ENCODE results near the gene EPX.
A peak's percentile ranks its signal among the peaks of the same experiment; 100 is the strongest.

EPX gene

DNA sequence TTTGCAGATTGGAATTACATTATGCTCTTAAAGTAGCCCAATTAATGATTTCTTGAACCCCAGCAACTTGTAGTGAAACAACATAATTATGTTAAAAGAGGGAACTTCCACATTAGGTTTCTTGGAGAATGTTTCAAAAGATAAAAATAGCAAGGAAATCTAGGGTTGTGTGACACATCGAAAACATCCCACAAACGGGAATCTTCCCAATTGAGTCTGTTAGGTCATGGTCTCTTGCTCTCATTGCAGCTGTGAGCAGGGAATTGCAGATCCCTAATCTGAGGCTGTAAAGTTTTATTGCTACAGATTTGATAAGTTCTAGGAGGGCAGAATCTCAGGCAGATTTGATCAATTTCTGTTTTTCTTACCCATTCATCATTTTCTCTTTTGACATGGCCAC is 39.1 kb downstream of the EPX start:
- no peak for DNase-seq

DNA sequence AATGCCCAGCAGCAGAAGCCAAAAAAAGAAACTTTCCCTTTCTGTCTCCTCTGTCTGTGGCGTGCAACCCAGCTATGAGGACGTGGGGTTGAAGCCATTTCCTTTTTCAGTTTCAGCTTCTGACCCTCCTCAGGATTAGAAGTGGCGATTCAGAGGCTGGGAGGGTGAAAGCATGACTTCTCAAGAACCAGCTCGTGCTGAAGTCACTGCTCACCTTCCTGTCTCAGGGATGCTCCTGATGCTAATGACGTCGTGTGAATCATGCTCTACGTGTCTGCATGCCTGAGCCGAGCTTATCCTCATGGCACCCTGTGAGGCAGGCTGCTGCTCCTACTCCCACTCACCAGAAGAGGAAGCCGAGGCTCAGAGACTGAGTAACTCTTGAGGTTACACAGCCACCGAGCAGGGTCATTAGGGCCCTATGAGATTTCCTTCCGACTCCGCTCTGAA is 40.2 kb downstream of the EPX start:
- no peak for DNase-seq

DNA sequence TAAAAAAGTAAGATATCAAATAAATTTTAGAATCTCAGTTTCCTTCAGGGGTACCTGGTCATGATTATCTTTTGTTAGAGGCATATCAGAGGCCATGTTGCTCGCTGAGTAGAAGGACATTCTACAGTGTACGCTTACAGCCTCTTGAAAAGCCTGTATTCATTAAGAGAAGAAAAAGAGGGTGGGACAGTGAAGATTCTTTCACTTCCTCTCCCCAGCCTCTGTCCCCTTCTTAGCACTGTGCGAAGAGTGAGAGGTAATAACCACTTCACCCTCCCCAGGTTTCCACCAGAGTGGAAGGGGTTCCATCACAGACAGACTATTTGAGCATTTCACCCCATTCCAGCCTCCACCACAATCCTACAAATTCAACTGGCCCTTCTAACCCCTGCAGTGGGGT is 41.0 kb downstream of the EPX start:
- DNase-seq, result no peak

DNA sequence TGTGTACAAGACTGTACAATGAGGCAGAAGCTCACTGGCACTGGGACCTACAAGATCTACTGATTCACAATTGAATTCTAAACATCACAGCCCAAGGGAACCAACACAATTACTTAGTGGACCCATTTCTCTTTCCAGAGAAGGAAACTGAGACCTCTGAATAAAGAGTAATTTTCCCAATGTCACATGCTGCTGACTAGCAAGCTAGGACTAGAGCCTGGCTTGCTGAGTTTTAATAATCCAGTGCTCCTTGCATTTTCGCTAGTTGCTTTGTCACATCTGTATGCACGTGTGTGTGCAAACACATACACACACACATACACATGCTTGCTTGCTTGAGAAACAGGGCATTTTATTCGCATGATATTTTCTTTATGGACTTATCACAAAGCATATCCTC is 42.0 kb downstream of the EPX start:
- no peak for DNase-seq

DNA sequence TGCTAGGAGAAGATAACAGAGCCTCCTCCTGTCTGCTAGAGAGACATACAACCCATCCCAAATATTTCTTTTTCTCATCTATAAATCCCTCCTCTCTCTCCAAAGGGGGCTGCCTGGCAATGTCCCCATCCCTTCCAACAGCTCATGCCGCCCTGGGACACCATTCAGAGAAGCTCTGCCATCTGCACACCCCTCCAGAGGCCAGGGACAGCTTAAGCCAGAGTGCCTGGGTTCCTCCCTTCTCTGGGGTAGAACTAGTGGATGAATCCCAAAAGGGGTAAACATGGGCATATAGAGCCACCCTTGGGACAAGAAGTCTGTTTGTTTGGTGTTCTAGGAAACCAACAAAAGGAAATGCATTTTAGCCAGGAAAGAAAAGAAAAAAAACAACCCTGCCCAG is 43.3 kb downstream of the EPX start:
- no peak for DNase-seq

DNA sequence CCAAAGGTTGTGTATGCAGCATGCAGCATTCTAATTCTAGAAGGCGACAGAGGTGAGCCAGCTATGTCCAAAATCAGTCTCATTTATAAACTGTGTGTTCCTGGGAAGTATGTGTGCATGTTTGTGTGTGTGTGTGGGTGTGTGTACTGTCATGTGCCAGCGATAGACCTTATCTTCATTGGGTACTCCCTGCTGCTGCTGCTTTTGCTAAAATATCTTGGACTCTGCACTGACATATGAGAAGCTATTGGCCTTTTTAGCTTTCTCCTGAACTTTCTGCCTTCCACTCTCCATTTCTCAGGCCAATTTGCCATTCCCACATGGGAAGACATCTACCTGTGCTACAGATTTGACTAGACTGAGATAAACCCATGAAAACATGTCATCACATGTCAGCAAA is 43.9 kb downstream of the EPX start:
- no peak for DNase-seq

DNA sequence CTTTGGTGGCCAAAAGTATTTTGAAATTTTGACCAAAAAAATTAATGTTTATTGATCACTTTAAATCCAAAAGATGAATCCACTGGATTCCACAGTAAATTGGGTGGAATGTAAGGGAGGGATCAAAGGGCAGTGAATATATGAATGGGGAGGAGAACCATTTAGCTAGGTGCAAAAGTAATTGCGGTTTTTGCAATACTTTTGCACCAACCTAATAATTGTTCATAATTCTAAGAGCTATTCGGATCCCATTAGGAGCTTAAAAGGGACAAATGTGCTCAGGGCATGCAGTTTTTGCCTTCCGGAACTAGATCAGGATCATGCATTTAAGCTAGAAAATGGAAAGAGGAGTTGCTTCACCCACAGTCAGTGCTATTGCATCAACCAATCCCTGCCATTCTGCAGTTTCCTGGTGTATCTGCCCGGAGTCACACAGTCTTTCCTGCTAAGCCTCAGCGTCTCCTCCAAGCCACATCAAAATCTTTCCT is 45.7 kb downstream of the EPX start, which contains the start of gene LPO:
TSS of gene LPO (plus strand) at position 438 of the 488 bp plus-strand sequence. CDS start 4,396 bp downstream, outside the sequence.
- no peak for DNase-seq

DNA sequence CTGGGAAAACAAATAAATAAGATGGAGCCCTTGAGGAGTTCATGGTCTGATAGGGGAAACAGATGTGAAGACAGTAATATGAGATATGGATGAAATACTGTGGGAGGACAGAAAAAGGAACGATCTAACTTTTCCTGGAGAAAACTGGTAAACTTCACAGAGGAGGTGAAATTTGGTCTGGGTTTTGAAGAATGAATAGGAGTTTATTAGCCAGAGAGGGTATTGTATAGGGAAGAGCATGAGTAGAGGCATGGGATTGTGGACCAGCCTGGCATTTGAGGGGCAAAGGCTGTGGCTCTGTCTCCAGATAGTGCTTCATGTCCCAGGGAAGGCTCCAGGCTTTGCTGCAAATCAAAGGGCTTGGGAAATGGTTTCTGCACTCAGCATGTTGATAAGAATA is 47.5 kb downstream of the EPX start:
- DNase-seq, result no peak

DNA sequence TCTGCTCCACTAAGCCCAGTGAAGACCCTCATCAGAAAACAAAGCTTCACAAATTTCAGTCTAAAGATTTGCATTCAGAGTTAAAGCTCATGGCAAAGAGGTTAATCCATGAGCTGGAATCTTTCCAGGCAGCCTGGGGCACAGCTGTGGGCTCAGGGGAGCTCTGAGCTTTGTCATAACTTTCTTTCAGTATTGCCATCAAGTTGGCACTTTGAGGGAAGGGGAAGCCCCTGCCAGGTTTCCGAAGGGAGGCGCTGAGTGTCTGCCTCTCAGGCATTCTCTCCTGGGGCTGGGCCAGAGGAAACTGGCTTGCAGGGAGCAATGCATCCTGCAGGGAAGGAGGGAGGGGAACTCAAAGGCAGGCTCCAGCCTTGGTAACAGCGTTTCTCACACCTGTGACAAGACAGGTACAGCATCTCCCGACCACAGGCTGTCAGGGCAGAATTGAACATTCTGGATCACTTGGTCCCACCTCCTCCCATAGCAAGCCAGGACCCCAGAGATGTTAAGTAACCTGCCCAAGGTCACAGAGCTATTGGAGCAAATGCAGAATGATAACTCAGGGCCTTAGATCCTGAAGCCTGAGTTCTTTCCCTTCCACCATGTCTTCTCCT is 49.8 kb downstream of the EPX start:
- DNase-seq, result no peak

DNA sequence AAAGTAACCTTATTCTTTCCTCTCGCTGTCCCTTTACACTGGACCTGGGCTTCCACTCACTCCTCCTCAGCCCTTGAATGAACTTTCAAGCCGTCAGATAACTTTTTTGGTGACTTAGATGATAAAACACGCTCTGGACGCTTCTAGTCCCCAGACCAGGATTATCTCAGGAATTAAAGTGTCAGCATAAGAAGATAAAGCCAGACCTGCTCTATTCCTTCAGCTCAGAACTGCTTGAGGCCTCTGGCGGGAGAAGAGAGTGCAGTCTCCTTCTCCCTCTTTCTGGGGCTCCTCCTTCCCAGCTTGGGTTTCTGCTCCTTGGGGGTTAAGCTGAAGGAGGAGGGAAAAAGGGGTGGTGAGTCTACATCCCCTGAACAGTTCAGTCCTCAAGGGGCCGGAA is 52.4 kb downstream of the EPX start:
- no peak for DNase-seq

DNA sequence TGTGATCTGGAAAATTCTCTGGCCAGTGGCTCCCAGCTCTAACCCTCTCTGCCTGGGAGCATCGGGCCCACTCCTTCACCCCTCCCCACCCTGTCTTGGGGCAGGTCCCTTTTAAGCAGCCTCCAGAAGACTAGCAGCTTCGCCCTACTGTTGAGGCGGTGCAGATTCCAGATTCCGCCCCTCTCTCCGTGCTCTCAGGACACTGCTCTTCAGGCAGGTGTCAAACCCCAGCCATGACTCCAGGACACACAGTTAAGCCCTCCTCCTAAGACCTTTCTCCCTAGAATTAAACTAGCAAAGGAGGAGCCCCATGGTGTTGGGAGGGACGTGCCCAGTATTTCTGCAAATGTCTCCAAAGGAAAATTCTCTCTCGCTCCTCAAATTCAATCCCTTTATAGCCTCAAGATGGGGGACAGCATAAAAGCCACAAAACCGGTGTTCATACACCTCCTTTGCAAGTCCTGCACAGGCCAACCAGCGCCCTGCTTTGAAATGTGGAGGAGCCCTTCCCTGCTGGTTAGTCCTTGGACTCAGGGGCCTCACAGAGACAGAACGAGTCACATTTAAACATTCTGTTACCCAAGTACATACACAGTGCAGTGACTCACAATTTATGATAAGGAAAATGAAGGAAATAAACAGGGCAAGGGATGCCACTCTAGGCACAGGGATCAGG is 53.0 kb downstream of the EPX start:
- no peak for DNase-seq

DNA sequence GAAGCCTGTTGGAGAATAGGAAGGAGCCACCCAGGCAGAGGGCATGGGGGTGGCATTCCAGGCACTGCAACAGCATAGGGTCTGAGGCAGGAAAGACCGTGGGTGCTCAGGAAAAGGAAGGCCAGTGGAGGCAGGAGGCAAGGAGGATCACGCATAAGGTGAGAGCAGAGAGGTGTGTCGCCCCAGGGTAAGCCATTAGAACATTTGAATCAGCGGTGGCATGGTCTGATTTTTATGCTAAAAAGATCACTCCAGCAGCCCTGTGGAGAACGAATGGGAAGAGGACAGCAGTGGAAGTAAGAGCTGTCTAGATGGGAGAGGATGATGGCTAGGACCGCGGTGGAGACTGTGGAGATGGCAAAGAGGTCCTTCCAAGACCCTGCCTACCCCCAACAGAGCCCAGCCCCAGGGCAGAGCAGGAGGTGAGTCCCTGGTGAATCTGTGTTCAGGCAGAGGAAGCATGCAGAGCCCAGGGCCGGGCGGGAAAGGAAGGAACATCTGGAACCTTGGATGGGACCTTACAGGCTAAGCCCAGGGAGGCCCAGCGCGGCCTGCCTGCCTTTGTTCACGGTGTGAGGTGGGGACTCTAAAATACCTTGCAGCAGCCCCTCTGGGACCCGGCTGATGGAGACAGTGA is 53.7 kb downstream of the EPX start:
- DNase-seq, result no peak

DNA sequence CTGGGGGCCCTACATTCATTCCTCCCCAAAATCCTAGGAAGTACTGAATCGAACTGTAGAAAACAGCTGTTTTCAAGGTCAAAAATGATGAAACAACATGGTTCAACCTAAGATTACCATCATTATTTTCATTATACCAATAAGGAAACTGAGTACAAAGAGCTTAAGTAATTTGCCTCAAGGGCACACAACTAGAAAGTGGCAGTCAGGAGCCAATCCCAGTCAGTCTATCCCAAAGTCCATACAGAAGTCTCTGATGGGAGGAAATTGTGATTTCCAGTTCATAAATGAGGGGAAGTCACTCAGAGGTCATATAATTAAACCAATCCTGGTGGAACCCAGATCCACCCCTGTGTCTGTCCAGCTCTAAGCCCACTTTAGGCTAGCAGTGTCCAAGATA is 54.3 kb downstream of the EPX start:
- DNase-seq, result no peak

DNA sequence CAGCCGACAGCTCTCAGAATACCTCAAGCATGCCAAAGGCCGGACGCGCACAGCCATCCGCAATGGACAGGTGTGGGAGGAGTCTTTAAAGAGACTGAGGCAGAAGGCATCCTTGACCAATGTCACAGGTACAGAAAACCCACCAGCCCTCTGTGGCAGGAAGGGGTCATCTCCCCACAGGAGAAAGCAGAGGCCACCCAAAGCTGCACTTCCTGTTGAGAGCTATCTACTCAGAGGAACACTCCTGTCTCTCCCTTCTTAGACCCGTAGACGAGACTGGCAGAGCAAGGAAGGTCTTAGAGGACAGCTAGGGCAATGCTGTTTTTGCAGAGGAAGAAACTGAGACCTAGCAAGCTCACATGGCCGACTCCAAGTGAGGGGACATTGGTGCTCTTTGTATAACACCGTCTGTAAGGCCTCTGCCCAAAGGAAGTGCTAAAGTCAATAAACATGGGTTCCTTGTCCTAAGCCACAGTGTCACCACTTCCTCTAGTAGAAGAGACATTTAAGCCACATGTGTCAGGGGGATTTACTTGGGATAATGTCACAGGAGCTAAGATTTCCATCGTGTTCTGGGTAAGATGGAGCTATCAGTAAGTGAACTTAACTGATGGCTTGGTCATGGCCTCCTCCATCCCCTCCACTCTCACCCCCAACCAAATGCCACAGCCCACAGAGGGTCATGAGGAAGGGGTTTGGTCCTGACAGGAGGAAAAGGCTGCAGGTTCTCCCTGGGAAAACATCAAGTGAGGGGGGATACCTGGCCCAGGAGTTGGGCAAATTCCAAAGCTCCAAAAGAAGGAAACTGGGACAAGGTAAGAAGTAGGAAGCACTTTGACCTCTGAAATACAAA is 55.2 kb downstream of the EPX start:
- DNase-seq, result no peak

DNA sequence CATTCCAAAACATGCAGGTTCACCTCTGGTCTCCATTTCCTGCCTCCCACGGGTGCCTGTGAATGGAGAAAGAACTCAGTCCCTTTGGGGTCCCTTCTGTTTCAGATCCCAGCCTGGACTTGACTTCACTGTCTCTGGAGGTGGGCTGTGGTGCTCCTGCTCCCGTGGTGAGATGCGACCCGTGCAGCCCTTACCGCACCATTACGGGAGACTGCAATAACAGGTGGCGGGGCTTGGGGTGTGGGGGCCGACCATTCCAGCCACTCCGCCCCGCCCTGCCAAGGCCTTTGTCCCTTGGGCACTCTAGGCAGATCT is 56.4 kb downstream of the EPX start:
- DNase-seq, result no peak

DNA sequence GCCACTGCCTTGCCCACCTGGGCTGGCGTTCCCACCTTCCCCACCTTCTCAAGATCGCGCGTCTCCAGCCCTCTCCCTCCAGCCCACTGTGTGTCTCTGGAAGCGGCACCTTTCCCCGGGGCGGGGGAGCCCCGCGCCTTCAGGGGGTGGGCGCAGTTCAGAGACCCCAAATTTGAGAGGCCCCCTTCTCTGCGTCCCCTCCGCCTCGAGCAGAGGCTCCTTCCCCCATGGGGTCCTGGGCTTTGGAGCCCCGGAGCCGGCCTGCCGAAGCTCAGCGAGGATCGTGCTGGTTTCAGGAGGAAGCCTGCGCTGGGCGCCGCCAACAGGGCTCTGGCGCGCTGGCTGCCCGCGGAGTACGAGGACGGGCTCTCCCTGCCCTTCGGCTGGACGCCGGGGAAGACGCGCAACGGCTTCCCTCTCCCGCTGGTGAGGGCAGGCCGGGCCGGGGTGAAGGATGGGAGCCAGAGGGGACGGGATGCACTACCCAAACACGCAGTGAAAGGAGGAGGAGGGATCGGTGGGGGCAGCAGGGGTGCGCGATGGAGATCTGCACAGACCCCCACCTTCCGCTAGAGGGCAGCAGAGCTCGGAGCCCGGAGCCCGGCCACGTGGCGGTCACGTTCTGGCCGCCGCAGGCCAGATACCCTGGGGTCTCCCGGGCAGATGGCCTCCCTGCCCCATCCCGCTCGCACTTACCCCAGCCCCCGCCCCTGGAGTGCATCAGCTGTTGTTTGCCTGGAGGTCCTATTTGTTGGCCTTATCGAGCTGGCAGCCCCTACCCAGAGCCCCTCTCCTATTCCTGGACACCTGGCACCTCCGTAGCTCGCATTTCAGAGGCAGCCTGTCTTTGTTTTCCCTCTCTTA is 57.0 kb downstream of the EPX start:
- peak; percentile 16 for DNase-seq

DNA sequence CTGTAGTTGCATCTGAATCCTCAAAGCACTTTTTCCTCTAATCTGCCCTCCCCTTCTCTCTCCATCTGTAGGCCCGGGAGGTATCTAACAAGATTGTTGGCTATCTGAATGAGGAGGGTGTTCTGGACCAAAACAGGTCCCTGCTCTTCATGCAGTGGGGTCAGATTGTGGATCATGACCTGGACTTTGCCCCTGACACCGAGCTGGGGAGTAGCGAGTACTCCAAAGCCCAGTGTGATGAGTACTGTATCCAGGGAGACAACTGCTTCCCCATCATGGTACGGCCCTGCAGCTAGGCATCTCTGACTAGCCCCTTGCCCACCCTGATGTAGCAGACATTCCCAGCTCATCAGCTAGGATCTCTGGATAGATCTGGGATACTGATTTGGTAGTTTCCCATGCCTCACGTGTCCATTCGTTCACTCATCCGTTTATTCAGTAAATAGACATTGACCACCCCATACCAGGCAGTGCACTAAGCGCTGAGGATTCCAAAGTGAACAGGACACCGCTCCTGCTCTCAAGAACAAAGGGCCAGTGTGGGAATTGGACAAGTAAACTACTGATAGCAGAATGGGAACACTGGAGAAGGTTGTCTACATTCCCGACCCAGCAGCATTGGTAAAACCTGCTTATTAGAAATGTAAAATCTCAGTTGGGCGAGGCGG is 58.0 kb downstream of the EPX start:
- DNase-seq, result no peak

DNA sequence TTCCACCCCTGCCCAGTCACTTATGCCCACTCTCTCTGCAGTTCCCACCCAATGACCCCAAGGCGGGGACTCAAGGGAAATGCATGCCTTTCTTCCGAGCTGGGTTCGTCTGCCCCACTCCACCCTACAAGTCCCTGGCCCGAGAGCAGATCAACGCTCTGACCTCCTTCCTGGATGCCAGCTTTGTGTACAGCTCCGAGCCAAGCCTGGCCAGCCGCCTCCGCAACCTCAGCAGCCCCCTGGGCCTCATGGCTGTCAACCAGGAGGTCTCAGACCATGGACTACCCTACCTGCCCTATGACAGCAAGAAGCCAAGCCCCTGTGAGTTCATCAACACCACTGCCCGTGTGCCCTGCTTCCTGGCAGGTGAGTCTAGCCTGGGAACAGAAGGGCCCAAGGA is 59.6 kb downstream of the EPX start:
- no peak for DNase-seq

DNA sequence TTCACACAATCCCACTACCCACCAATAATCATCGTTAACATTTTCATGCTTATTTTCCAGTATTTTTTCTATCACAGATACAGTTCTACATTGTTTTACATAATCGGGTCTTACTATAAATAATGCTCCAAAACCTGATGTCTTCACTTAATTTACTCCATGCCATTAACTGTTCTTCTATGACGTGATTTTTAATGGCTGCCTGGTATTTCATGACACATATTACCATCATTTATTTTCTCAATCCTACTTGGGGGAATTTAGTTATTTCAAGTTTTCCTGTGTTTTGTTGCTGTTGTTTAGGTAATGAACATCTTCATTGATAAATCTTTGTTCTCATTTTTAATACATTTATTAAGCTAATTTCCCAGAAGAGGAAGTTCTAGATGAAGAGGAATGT is 60.6 kb downstream of the EPX start:
- DNase-seq, result no peak
